KBM-7 (cell line): ENCODE results near the gene KNCN.

Experiments used
- DNase-seq: peaks from one replicate; pipeline ENCODE4 v3.0.0-alpha.2; 2015
- in situ Hi-C: fragments of 300-500 bp; cut with MboI; formaldehyde crosslinking; loops from 2 replicates; pipeline ENCODE4 v1.14.3; 2020; ENCODE audit warnings: low sequenced_read_pairs, low pct_unique_long_range_greater_than_20kb, mixed read lengths

The KNCN gene

DNA sequence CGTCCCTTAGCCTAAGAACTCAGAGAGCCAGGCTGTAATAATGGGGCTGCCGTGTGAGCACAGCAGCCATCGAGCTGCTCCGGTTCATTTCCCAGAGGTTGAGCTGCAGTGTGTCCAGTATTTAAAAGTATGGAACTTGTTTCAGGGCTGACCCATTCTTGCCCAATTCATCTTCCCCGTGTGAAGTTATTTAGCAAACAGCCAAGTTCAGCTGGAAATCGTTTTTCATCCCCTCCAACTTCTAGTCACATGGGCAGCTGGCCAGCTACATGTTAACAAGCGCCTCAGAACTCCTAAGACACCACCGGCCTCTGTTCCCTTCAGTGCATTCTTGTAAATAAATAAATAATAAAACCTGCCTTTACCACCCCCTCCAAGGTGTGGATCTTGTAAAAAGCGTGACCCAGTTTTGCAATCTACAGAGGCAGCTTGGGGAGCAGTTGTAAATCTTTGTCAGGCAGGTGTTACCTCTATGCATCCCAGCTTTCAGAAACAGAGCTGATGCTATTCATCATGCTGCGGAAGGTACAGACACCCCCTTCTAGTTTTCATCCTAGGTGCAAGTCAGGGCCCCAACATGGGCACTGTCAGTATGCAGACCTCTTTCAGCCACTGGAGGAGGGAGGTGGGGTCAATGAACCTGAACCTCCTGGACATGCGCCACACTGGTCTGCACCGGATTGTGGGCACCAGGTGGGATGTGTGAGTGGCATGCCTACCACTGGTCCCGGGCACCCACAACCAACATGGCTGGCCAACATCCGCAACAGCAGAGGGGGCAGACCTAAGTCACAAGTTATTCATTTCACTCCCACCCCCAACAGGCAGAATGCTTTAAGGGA is 18.7 kb upstream of the KNCN start:
- in situ Hi-C loops: loop anchor here (25.0 kb wide), 1 partner anchor 142 kb away; the partner anchor contains the start of gene EFCAB14
- DNase-seq: no peak

DNA sequence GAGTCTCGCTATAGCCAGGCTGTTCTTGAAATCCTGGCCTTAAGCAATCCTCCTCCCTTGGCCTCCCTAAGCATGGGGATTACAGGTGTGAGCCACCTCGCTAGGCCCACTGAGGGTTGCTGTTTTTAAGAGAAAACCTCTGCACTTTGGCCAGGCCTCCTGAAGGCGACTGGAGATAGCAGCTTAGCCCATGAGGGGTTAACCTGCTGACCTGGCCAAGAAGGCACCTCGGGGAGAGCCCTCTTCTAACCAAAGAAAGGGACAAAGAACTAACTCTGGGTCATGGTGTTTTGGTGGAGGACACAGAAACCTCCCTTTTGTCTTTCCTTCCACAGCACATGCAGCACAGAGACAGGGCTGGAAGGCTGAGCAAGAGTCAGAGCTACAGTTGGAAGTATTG is 17.7 kb upstream of the KNCN start:
- in situ Hi-C loops: loop anchor here (25.0 kb wide), 1 partner anchor 143 kb away; the partner anchor contains the start of gene EFCAB14

DNA sequence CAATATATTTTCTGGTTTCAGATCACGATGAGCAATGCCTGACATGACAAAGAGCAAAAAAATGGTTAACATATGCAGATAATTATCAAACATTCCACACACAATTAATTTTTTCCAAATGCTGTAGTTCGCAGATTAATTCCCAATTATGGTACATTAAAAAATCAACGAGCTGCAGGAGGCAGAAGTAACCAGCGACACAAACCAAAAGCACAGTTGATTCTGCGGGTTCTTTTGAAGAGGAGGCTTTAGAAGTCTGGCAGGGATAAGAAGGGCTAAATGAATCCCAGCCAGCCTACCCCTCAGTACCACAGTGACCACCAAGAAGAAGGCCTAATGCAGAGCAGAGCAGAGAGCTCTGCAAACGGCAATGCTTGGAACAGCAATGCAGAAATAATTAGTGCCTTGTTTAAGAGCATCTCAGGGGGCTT is 17.0 kb upstream of the KNCN start:
- in situ Hi-C loops: loop anchor here (25.0 kb wide), 1 partner anchor 144 kb away; the partner anchor contains the start of gene EFCAB14
- no peak for DNase-seq

More for the DNA sequence above, 17.7 kb upstream of the KNCN start:
- DNase-seq: no peak

DNA sequence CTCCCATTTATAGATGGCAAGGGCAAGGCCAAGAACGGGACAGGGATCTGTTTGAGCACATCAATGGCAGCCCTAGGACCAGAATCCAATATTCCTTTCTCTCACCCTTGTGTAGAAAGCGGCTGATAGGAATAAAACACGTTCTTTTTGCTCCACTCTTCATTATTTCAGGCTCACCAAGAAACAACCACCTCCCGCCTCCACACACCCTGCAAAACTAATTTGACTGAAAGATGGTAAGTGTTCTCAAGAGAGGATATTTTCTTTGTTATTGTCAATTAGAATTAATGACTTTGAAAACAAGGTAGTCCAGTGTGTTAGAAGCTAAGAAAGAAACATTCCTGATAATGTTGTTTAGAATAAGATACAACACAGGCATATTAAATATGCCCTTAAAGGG is 11.9 kb upstream of the KNCN start:
- DNase-seq: no peak

DNA sequence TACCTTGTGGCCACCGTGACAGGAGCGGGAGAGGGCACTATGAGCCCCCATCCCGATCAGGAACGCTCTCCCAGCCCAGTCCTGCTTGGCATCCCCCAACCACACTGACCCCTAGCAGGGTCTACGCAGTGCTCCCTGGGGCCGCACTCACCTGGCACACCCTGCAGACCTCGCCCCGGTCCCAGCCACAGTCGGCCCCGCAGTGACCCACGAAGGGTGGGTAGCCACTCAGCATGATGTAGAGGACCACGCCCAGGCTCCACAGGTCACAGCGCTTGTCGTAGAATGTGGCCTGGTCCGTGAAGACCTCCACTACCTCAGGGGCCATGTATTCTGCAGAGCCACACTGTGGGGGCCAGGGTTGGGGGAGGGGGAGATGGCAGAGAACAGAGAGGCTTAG is 11.1 kb upstream of the KNCN start:
- no peak for DNase-seq
- in situ Hi-C loops: loop anchor here (25.0 kb wide), 1 partner anchor 150 kb away; the partner anchor contains the start of gene EFCAB14

More for the DNA sequence above, 11.9 kb upstream of the KNCN start:
- in situ Hi-C loops: loop anchor here (25.0 kb wide), 1 partner anchor 149 kb away; the partner anchor contains the start of gene EFCAB14

DNA sequence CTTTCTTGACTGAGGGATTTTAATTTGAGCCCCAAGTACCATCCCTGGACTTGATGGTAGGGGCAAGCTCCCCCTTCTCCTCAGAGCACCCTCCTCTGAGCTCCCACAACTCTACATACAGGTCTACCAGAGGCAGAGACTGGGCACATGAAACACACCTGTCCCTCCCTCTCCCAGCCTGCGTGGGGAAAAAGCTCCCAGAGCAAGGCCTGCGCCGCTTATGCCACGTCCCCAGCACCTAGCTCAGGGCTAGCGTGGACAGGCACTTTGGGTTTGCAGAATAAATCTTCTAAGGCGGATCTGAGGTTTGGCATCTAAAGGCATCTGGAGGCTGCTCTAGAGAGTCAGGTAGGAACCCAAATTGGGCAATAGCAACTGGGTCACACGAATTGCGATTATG is 7.5 kb upstream of the KNCN start:
- in situ Hi-C loops: loop anchor here (25.0 kb wide), 1 partner anchor 153 kb away; the partner anchor contains the start of gene EFCAB14
- DNase-seq: no peak

DNA sequence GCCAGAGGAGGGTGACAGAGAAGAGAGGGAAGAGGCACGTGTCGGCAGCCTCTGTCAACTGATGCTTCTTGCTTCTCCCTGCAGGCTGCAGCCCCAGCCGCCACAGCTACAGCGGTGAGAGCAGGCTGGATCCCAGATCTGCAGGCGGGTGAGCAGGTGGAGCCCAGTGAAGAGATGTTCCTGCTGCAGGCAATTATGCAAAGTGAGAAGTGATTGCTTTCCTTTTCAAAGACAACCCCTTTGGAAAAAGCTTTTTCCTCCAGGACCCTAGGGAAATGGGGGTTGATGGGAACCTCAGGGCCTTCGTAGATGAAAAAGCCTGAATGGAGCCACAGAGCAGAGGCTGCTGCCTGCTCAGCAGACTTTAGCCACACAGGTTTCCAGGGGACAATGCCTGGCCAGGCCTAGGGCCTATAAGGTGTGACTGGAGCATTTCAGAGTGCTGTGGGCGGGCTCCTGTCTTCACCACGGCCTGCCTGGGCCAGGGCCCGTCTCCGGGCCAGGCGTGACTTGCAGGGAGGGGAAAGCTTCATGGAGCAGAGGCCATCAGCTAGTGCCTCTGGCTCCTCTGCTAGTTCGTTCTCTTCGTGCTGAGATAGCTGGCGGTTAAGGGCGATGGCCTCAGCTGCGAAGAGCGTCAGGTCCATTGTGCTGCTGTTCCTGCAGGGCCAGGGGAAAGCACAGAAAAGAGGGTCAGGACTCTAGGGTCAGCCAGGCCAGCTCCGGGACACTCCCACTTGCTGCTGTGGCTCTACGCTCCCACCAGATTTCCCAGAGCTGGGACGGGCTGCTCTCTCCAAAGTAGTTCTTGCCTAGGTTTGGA is 6.9 kb upstream of the KNCN start:
- DNase-seq: no peak
- in situ Hi-C loops: loop anchor here (25.0 kb wide), 1 partner anchor 154 kb away; the partner anchor contains the start of gene EFCAB14

DNA sequence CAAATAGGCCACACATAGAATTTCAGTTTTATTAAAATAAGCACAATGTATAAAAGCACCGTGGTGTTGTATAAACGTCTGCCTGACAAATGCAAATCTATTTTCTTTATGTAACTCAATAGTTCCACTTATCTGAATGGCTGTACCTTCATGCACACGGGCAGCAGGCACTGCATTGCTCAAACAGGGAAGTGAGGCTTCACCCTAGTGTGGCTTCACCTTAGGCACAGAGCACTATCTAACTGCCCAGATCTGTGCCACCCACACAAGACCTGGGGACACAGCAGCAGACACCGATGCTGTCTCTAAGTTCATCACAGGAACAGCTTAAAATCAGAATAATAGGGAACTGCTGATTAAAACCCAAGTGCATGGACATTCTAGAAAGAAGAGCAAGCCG is 6.0 kb upstream of the KNCN start:
- in situ Hi-C loops: loop anchor here (25.0 kb wide), 1 partner anchor 155 kb away; the partner anchor contains the start of gene EFCAB14

DNA sequence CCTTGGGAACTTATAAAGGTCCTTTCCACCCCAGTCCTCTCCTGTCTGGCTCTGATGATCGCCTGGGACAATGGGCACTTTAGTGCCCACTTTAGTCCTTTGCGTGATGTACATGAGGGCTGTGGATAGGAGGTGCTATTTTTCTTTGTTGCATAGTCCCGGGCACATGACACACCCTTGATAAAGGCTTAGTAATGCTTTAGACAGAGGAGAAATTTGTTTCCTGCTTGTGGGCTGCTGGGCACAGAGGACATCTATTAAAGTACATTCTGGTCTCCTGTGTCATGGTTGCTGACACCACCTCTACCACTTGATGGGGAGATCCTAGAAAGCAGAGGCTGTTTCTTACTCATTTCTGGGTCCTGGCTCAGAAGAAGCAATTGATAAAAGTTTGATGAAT is 5.4 kb upstream of the KNCN start:
- in situ Hi-C loops: loop anchor here (25.0 kb wide), 1 partner anchor 155 kb away; the partner anchor contains the start of gene EFCAB14
- no peak for DNase-seq

More for the DNA sequence above, 6.0 kb upstream of the KNCN start:
- no peak for DNase-seq

DNA sequence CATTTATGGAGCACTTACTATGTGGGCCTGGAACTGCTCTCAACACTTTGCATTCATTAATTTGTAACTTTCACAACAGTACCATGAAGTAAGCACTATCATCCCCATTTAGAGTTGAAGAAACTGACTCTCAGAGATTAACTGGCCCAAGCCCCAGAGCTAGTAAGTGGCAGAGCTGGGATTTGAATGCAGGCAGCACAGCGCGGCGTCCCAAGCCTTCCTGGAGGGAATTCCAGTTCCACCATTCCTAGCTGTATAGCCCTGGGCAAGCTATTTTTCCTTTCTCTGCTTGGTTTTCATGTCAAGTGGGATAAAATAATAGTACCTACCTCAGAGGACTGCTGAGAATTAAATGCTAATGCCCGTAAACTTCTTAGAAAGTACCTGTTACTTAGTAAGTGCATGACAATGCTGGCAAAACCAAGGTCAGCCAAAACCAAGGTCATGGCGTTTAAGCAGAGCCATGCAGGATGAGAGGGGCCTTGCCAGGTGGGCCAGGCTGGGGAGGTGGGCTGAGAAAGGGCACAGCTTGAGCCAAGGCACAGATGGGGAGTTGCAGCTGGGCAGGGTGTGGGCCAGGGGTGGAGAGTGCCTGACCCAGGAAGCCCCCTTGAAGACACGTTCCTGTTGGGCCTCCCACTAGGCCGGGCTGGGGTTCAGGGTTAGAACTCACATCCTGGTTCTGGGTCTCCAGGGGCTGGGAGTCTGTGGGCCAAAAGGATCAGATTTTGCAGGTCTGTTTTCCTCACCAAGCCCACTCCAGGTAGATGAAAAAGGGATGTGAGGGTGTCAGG is 4.6 kb upstream of the KNCN start:
- in situ Hi-C loops: loop anchor here (25.0 kb wide), 1 partner anchor 156 kb away; the partner anchor contains the start of gene EFCAB14
- no peak for DNase-seq

DNA sequence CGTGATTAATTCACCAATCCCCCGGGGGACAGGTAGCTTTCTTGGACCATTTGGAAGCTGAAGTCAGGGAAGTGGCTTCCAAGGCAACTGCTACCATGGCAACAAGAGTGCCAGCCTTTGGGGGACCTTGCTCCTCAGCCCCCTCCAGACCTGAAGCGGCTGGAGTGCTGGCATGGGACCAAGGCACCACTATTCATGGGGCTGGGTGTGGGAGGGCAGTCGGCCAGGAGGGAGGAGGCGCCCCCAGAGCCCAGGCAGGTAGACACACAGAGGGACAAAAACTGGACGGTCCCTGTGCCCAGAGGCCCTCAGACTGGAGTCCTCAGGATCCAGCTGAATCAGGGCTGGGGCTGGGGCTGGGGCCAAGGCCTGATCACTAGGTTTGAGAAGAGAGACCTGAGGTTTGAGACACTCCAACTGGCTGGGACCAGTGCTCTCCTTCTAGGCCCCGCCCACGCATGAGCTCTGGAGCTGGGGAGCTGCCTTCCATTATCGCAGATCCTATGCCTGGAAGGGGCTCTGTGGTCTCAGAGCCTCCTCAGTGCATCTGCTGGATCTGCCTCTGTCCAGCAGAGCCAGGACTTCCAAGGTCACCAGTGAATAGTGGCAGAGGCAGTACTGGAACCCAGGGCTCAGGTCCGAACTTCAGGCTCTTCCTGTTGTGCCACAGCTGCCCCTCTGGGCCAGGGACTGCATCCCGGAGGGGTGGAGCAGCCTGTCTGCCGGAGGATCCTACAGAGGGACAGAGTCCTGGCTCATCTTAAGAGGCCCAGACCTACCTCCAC is 3.3 kb upstream of the KNCN start:
- no peak for DNase-seq
- in situ Hi-C loops: loop anchor here (25.0 kb wide), 1 partner anchor 158 kb away; the partner anchor contains the start of gene EFCAB14

DNA sequence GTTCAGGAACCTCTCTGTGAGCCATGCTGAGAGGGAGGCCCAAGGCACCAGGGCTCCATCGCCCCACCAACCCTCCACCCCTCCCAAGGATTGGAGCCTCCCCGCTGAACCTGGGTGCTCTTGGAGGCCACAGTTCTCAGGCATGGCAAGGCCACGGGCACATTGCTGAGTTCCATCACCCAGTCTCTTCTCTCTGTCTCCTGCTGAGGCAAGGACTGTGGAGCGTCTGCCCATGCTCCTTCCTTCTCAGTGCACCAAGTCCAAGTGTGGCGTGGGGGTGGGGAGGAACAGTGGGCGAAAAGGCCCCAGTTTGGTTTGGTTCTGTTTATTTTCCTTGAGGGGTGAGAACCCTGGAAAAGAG is 2.8 kb upstream of the KNCN start:
- in situ Hi-C loops: loop anchor here (25.0 kb wide), 1 partner anchor 158 kb away; the partner anchor contains the start of gene EFCAB14
- no peak for DNase-seq

DNA sequence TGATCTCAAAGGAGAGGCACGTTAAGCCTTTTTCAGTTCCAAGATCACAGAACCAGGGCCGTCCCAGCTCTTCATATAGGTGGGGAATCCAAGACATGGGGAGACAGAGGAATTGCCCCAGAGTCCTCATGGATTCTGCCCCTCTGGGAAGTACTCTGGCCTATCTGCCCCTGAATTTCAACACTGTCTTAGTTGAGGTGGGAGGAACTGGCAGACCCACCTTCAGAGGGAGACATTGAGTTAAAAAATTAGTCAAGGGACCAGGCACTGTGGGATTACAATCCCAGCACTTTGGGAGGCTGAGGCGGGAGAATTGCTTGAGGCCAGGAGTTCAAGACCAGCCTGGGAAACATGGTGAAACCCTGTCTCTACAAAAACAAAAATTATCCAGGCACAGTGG is 2.1 kb upstream of the KNCN start:
- in situ Hi-C loops: loop anchor here (25.0 kb wide), 1 partner anchor 159 kb away; the partner anchor contains the start of gene EFCAB14
- no peak for DNase-seq

DNA sequence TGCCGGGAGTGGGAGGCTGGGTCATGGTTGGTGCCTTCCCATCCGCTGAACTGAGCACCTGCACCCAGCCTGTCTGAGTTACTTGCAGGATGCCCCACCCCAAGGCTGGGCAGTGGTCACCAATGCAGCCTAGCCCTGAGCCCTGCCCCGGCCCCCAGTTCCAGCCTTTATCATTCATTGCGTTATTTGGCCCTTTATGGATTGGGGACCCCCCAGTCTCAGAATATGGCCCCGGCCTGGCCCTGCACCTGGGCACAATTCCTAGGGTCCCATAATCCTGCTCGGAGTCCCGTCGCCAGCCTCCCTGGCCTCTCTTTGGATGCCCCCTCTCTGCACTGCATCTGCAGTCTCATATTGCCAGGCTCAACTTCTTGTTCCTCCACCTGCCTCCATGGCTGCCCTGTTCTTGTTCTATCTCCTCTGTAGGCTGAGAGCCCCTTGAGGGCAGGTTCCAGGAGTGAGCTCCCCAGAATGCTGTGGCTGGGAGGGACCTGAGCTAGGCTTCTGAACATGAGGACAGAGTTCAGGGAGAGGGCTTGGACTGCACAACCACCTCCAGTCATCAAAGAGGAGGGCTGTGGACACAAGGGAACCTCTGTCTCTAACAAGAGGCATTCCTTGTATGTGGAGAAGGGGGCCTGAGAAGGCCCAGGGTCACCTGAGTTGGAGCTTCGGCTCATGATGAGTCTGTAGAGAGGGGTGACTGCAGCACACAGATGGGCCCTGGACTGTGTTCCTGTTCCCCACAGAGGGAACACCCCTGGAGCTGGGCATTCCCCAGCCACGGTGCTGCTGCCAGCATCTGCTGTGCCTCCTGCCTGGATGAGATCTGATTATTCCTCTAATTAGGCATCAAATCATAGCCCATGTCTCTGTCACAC is 1.1 kb upstream of the KNCN start:
- in situ Hi-C loops: loop anchor here (25.0 kb wide), 1 partner anchor 160 kb away; the partner anchor contains the start of gene EFCAB14
- no peak for DNase-seq

DNA sequence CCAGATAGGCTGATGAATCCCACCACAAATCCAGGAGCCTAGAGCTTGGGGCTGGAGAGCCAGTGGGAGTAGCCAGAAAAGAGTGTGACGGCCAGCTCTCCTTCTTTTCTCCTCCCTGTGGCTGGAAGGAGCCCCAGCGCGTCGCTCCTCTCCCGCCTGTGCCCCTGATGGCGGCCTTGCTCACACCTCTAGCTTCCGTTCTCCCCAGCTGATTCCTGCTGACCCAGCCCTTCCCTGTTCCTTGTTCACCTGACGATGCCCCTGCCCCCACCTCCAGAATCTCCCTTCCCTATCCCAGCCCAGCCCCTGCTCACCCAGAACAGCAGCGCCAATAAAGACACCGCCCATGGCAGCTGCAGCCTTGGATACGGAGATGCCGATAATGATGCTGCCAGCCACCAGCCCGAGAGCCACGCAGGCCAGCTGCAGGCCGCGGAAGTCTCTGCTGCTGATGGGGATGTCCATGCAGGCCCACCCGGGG is 656 bp downstream of the KNCN start:
- DNase-seq: no peak
- in situ Hi-C loops: loop anchor here (25.0 kb wide), 1 partner anchor 162 kb away; the partner anchor contains the start of gene EFCAB14
